ENCODE data around the gene XXYLT1. TPM values are rescaled to one million over a fixed set of nuclear protein-coding genes. Genes with fewer than 3 reads are reported as not detected.

Gene XXYLT1
- total and polyA plus RNA-seq, 2 of the 4 experiments (the other 2 are of a cell fraction), result 14.7 to 18.1 TPM

- no peak for DNase-seq
- in situ Hi-C loops (cut with MboI; ENCODE audit: low sequenced_read_pairs) (no loop called here), dilution Hi-C loops (cut with HindIII; ENCODE audit: low sequenced_read_pairs, unreplicated experiment) (no loop called here), intact Hi-C loops (cut with micrococcal nuclease) (no loop called here)
- peaks cover 8% of the 10 kb centered on the region for H3K36me3 ChIP-seq (ENCODE audit: control insufficient read depth, insufficient read depth, low read length)
- 0 out of 2 replicates have a peak, but pooled peaks cover 2% of the 10 kb centered on the region for H3K4me1 ChIP-seq (ENCODE audit: control insufficient read depth, insufficient read depth, low read length)
- H2BK5ac ChIP-seq (ENCODE audit: low read depth, low read length, poor library complexity, severe bottlenecking), result no peak overlapping the region
- no peak overlapping the region for H2BK120ac ChIP-seq (ENCODE audit: low read depth, low read length)
- H3K27ac ChIP-seq (ENCODE audit: insufficient read depth, low read length), result no peak overlapping the region
- H3K14ac ChIP-seq (replicated peaks; ENCODE audit: low read depth, low read length), result no peak overlapping the region
- no peak overlapping the region for H3K4me2 ChIP-seq (ENCODE audit: low read depth, low read length)
- H3K23ac ChIP-seq (ENCODE audit: low read depth, low read length), result no peak overlapping the region
- H2AK5ac ChIP-seq (ENCODE audit: low read depth, low read length), result no peak overlapping the region; the same call in 1 of the 2 replicates
- H3K27me3 ChIP-seq (ENCODE audit: control insufficient read depth, insufficient read depth, low read length), result no peaks in the 10 kb centered on the region; the same call in 1 of the 2 replicates
- no peak overlapping the region for H3K4ac ChIP-seq (ENCODE audit: low read depth, low read length)
- POLR2A ChIA-PET (ENCODE audit: unreplicated experiment), result no interaction called here
- BruUV-seq (replicated peaks), result no TSS peak
- no peak overlapping the region for H3K18ac ChIP-seq (ENCODE audit: low read depth, low read length)
- 84% methylated on average over 23 of the region's 42 CpGs; no CpG with 5 or more reads in 1 of the 2 experiments for WGBS, 2 experiments (ENCODE audit: extremely low coverage in 2 of 2, insufficient read length in 1 of 2)
- H3K56ac ChIP-seq (ENCODE audit: extremely low read depth, insufficient read depth, low read length), result no peak overlapping the region
- no peaks in the 10 kb centered on the region for H3K79me1 ChIP-seq (ENCODE audit: low read depth in 1 of 2, low read length in 2 of 2)
- no peak overlapping the region for H2AK9ac ChIP-seq (replicated peaks; ENCODE audit: low read depth, low read length, poor library complexity)
- CTCF ChIA-PET, result no interaction called here
- no peak for ATAC-seq (ENCODE audit: low read depth)
- H4K20me1 ChIP-seq (ENCODE audit: insufficient read depth, low read length), result no peaks in the 10 kb centered on the region
- H3K9me3 ChIP-seq (ENCODE audit: control insufficient read depth, insufficient read depth, low read length), result no peaks in the 10 kb centered on the region
- no peaks in the 10 kb centered on the region for H3K9me1 ChIP-seq (ENCODE audit: insufficient read depth, low read length)
- H3K4me3 ChIP-seq (ENCODE audit: insufficient read depth, low read depth, low read length), result no peak overlapping the region
- no peak overlapping the region for H4K5ac ChIP-seq (ENCODE audit: low read depth, low read length)
- no peak overlapping the region for H3K9ac ChIP-seq (ENCODE audit: low read depth, low read length)
- H4K8ac ChIP-seq (ENCODE audit: low read depth in 2 of 2, low read length in 2 of 2), result no peak overlapping the region
- no peak overlapping the region for H2BK20ac ChIP-seq (ENCODE audit: low read depth, low read length)
- H2AFZ ChIP-seq (replicated peaks; ENCODE audit: low read length, poor library complexity), result no peak overlapping the region
- TF ChIP-seq ELK1 (IDR thresholded peaks at IDR 0.05; ENCODE audit: borderline replicate concordance, low read depth, low read length), result no peak
- TF ChIP-seq POLR2A (IDR thresholded peaks at IDR 0.05; ENCODE audit: low read depth, low read length), result no peak
- no peak for TF ChIP-seq SMC3 (IDR thresholded peaks at IDR 0.05; ENCODE audit: low read depth, low read length)
- no peak for TF ChIP-seq CHD1 (IDR thresholded peaks at IDR 0.05; ENCODE audit: low read depth, low read length)
- TF ChIP-seq FOS (IDR thresholded peaks at IDR 0.05; ENCODE audit: low read depth, low read length), result no peak
- TF ChIP-seq MAZ (IDR thresholded peaks at IDR 0.05; ENCODE audit: borderline replicate concordance, low read depth, low read length), result no peak
- H2BK15ac ChIP-seq (ENCODE audit: low read depth, low read length), result no peak overlapping the region
- H4K91ac ChIP-seq (ENCODE audit: insufficient read depth, low read depth, low read length), result no peak overlapping the region
Observed at GRCh38 chr3:195065142-195065863, 205.7 kb downstream of the XXYLT1 start.

Data from IMR-90 (cell line).